ENCODE data around the gene NYAP2. TPM values are rescaled to one million over a fixed set of nuclear protein-coding genes. Genes with fewer than 3 reads are reported as not detected.

NYAP2 gene
- total and polyA plus RNA-seq, 2 of the 4 experiments (the other 2 are of a cell fraction) = not detected

- H2AK5ac ChIP-seq (ENCODE audit: low read depth, low read length) = no peak overlapping the region
- no peak overlapping the region for H2BK5ac ChIP-seq (ENCODE audit: low read depth, low read length, poor library complexity, severe bottlenecking)
- ChIA-PET POLR2A (ENCODE audit: unreplicated experiment) (no interaction called here), CTCF (no interaction called here)
- H3K14ac ChIP-seq (replicated peaks; ENCODE audit: low read depth, low read length) = no peak overlapping the region
- H3K4ac ChIP-seq (ENCODE audit: low read depth, low read length) = no peak overlapping the region
- BruUV-seq (replicated peaks) = no TSS peak
- no peaks in the 10 kb centered on the region for H3K9me1 ChIP-seq (ENCODE audit: insufficient read depth, low read length)
- H2BK15ac ChIP-seq (ENCODE audit: low read depth, low read length) = no peak overlapping the region
- H4K8ac ChIP-seq (ENCODE audit: low read depth in 2 of 2, low read length in 2 of 2) = no peak overlapping the region
- no peak overlapping the region for H3K56ac ChIP-seq (ENCODE audit: extremely low read depth, insufficient read depth, low read length)
- no peak overlapping the region for H2AFZ ChIP-seq (replicated peaks; ENCODE audit: low read length, poor library complexity)
- no peaks in the 10 kb centered on the region for H3K36me3 ChIP-seq (ENCODE audit: control insufficient read depth, insufficient read depth, low read length)
- H3K4me2 ChIP-seq (ENCODE audit: low read depth, low read length) = no peak overlapping the region
- H2BK20ac ChIP-seq (ENCODE audit: low read depth, low read length) = no peak overlapping the region
- no peak overlapping the region for H2BK120ac ChIP-seq (ENCODE audit: low read depth, low read length)
- intact Hi-C loops (cut with micrococcal nuclease) = no loop called here
- H2AK9ac ChIP-seq (replicated peaks; ENCODE audit: low read depth, low read length, poor library complexity) = no peak overlapping the region
- H3K23ac ChIP-seq (ENCODE audit: low read depth, low read length) = no peak overlapping the region
- H3K4me1 ChIP-seq (ENCODE audit: control insufficient read depth, insufficient read depth, low read length) = no peaks in the 10 kb centered on the region; the same call in 1 of the 2 replicates
- no peak overlapping the region for H4K91ac ChIP-seq (ENCODE audit: insufficient read depth, low read depth, low read length)
- in situ Hi-C loops (cut with MboI; ENCODE audit: low sequenced_read_pairs) = no loop called here
- no peaks in the 10 kb centered on the region for H4K20me1 ChIP-seq (ENCODE audit: insufficient read depth, low read length)
- no peak overlapping the region for H4K5ac ChIP-seq (ENCODE audit: low read depth, low read length)
- ATAC-seq (ENCODE audit: low read depth) (no peak), DNase-seq (no peak)
- dilution Hi-C loops (cut with HindIII; ENCODE audit: low sequenced_read_pairs, unreplicated experiment) = no loop called here
- no peaks in the 10 kb centered on the region for H3K79me1 ChIP-seq (ENCODE audit: low read depth in 1 of 2, low read length in 2 of 2)
- TF ChIP-seq CTCF (conservative IDR thresholded peaks at IDR 0.05; ENCODE audit: low read depth, low read length) = no peak
- TF ChIP-seq NFE2L2 (IDR thresholded peaks at IDR 0.05; ENCODE audit: low read depth, low read length) = no peak
- no peak for TF ChIP-seq CHD1 (IDR thresholded peaks at IDR 0.05; ENCODE audit: low read depth, low read length)
- TF ChIP-seq MAZ (IDR thresholded peaks at IDR 0.05; ENCODE audit: borderline replicate concordance, low read depth, low read length) = no peak
- no peak for TF ChIP-seq ELK1 (IDR thresholded peaks at IDR 0.05; ENCODE audit: borderline replicate concordance, low read depth, low read length)
- TF ChIP-seq USF2 (IDR thresholded peaks at IDR 0.05; ENCODE audit: low read depth, low read length) = no peak
- H3K9me3 ChIP-seq (ENCODE audit: control insufficient read depth, insufficient read depth, low read length) = no peaks in the 10 kb centered on the region
- no peak overlapping the region for H3K9ac ChIP-seq (ENCODE audit: low read depth, low read length)
- no peak overlapping the region for H3K4me3 ChIP-seq (ENCODE audit: insufficient read depth, low read depth, low read length)
- H3K27me3 ChIP-seq (ENCODE audit: control insufficient read depth, insufficient read depth, low read length) = peaks cover 3% of the 10 kb centered on the region; the same call in 1 of the 2 replicates
- no peak overlapping the region for H3K27ac ChIP-seq (ENCODE audit: insufficient read depth, low read length)
- WGBS, 2 experiments (ENCODE audit: extremely low coverage in 2 of 2, insufficient read length in 1 of 2) = no CpG with 5 or more reads among the region's 1 CpG
- no peak overlapping the region for H3K18ac ChIP-seq (ENCODE audit: low read depth, low read length)
These were observed 45.9 kb upstream of the NYAP2 start for GRCh38 chr2:225353579-225354085.
